IPS-15b (cell line): Measurements from ENCODE around the gene ETFB.
A peak's percentile ranks its signal among the peaks of the same experiment; 100 is the strongest.
"Not testable (repeated sequence)": the region's sequence is repeated elsewhere in the genome, so short reads cannot be mapped to it uniquely, and the experiment has no call there.

Experiments used
- H3K27me3 ChIP-seq: one replicate; pipeline ENCODE4 v1.6.1; 2013; ENCODE audit warnings: low read length; ENCODE audit not compliant: control insufficient read depth, insufficient read depth
- H3K36me3 ChIP-seq: one replicate; pipeline ENCODE4 v1.6.1; 2013; ENCODE audit warnings: low read length; ENCODE audit not compliant: control insufficient read depth, insufficient read depth
- H3K4me1 ChIP-seq: one replicate; pipeline ENCODE4 v1.6.1; 2013; ENCODE audit warnings: mild to moderate bottlenecking, low read length; ENCODE audit not compliant: control insufficient read depth, insufficient read depth
- H3K4me3 ChIP-seq: one replicate; pipeline ENCODE4 v1.5.1; 2013; ENCODE audit warnings: low read depth, low read length
- H3K9ac ChIP-seq: one replicate; pipeline ENCODE4 v1.6.1; 2013; ENCODE audit warnings: low read depth, mild to moderate bottlenecking, low read length
- H3K9me3 ChIP-seq: one replicate; pipeline ENCODE4 v1.6.1; 2013; ENCODE audit warnings: mild to moderate bottlenecking, low read length; ENCODE audit not compliant: control insufficient read depth, insufficient read depth

The ETFB gene

DNA sequence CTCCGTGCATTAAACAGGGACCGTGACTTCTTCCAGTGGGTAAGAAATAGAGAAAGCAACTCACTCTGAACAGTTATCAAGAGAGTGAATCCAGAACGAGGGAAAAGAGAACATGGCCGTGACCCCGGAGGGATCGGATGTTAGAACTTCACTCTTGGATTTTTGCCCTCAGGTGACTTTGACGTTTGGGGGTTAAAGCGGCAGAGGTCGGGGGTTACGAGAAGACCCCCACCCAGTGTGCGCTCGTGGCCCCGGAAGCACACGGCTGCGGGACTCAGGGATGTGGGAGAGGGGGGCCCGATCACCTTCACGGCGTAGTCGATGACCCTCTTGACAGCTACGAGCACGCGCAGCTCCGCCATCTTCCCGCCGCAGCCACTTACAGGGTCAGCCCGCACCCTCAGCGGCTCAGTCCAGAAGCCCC lies at the start of gene ETFB:
ETFB (minus strand) TSS at position 424 of the 424 bp plus-strand sequence; CDS start at position 362, 62 bp downstream.
- H3K9ac ChIP-seq: peak within 1 kb of the TSS; percentile 79
- peaks cover 12% of the 10 kb centered on the region for H3K4me1 ChIP-seq
- H3K9me3 ChIP-seq: no peaks in the 10 kb centered on the region
- H3K4me3 ChIP-seq: peak within 1 kb of the TSS; percentile 97
- no peaks in the 10 kb centered on the region for H3K36me3 ChIP-seq
- no peaks in the 10 kb centered on the region for H3K27me3 ChIP-seq

DNA sequence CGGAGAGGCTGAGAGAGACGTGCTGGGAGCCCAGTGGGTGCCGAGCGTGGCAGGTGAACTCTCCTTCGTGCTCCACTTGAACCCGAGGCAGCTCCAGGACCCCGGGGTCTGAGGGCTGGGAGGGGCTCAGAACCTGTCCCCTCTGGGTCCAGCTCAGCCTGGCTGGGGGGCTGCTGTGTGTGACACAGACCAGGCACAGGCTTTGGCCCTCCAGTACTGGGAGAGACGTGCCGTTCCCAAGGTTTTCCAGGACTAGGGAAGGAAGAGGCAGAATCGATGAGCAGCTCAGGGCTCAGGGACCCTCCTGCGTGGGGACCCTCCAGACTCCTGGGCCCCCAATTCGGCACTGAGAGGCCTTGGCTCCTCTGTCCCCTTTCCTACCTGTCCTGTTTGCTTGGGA lies 49.0 kb upstream of the ETFB start:
- H3K36me3 ChIP-seq: no peaks in the 10 kb centered on the region
- H3K4me3 ChIP-seq: no peak overlapping the region
- H3K9ac ChIP-seq: no peak overlapping the region
- H3K27me3 ChIP-seq: no peaks in the 10 kb centered on the region
- no peaks in the 10 kb centered on the region for H3K4me1 ChIP-seq
- no peaks in the 10 kb centered on the region for H3K9me3 ChIP-seq

DNA sequence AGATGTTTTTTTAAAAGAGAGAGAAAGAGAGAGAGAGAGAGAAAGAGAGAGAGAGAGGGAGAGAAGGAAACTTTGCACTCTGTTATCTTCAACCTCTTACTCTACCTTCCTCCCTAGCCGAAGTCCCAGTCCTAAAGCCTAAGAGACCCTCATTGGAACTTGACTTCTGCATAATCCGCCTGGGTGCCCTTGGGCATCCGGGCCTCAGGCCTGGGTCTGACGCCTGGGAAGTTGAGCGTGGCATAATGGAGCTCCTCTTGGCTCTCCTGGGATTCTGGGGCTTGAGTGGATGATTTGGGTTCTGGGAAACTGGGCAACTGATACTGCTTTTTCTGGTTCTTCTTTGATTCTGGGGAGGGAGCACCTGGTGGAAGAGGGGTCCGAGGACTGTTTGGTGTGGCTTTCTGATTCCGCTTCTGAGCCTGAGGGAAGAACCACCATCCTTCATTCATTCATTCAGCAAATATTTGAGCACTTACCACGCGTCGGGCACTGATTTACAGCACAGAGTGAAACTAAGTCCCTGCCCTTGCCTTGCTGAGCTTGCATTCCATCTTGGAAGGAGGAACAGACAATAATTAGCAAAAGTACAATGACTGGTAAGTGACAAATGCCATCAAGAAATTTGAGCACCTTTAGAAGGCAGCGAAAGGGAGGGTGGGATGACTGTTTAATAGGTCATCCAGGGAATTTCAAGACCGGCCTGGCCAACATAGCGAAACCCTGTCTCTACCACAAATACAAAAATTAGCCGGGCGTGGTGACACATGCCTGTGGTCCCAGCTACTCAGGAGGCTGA lies 45.0 kb upstream of the ETFB start:
- H3K27me3 ChIP-seq: no peaks in the 10 kb centered on the region
- no peaks in the 10 kb centered on the region for H3K36me3 ChIP-seq
- peaks cover 11% of the 10 kb centered on the region for H3K4me1 ChIP-seq
- no peak overlapping the region for H3K4me3 ChIP-seq
- H3K9ac ChIP-seq: no peak overlapping the region
- no peaks in the 10 kb centered on the region for H3K9me3 ChIP-seq

DNA sequence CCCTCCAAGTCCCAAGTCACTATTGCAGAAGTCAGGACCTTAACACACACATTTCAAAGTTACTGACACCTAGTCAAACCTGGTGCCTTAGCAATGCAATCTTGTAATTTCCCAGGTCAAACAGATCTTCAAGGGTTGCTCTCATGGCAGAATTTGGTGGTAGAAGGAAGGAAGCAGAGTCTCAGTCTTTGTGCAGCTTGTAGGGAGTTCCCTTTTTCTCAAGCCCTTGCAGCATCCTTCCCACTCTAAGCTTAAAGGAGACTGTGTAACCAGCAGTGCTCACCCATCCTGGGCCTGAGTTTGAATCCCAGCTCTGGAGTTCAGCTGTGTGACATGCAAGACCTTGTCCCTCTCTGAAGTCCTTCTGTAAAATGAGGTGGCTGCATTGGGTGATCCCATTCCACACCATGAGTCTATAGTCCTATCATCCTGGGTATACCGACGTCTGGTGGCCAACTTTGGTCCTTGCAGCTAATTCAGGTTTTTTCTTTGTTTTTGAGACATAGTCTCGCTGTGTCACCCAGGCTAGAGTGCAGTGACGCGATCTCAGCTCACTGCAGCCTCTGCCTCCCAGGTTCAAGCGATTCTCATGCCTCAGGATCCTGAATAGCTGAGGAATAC lies 41.4 kb upstream of the ETFB start:
- peaks cover 11% of the 10 kb centered on the region for H3K4me1 ChIP-seq
- no peaks in the 10 kb centered on the region for H3K27me3 ChIP-seq
- no peak overlapping the region for H3K4me3 ChIP-seq
- H3K36me3 ChIP-seq: no peaks in the 10 kb centered on the region
- H3K9ac ChIP-seq: peak overlapping the region; percentile 6
- peaks cover 2% of the 10 kb centered on the region for H3K9me3 ChIP-seq

DNA sequence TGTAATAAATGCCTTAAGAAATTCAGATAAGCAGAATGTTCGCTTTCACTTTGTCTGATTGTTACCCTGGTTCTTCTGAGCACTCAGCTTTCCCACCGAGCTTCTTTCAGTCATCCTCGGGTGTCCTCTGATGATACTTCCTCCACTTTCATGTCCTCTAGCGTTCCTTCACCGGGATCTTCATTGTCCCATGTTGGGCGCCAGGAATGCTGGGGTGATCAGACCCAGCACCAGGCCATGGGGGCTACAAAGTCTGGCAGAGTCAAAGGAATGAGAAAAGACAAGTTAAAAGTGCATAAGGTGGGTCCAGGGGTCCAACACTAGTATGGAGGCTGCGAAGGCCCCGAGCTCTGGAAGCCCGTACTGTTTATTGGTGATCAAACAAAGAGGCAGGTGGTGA lies 35.9 kb upstream of the ETFB start:
- Histone ChIP-seq H3K4me3 (no peak overlapping the region), H3K36me3 (peaks cover 5% of the 10 kb centered on the region), H3K27me3 (no peaks in the 10 kb centered on the region), H3K9me3 (peaks cover 7% of the 10 kb centered on the region), H3K4me1 (no peaks in the 10 kb centered on the region), H3K9ac (no peak overlapping the region)

DNA sequence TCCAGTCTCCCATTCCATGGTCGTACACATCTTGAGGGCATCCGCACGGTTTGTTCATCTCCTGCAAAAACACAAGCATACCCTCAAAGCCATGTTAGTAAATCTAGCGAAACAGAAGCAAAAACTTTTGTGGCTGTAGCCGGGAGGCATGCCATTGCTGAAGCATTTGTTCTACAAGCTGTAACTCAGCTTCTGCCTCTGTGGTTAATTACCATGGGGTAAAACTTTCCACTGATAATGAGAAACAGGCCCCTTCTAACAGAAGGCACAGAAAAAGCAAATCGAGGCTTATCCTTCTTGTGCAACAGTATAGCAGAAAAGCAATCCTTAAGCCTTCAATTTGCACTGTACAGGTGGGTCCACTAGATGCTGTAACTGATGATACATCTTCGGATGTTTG lies 33.7 kb upstream of the ETFB start:
- not testable (repeated sequence) for H3K27me3 ChIP-seq, H3K4me1 ChIP-seq, H3K36me3 ChIP-seq, H3K4me3 ChIP-seq, H3K9ac ChIP-seq, H3K9me3 ChIP-seq

DNA sequence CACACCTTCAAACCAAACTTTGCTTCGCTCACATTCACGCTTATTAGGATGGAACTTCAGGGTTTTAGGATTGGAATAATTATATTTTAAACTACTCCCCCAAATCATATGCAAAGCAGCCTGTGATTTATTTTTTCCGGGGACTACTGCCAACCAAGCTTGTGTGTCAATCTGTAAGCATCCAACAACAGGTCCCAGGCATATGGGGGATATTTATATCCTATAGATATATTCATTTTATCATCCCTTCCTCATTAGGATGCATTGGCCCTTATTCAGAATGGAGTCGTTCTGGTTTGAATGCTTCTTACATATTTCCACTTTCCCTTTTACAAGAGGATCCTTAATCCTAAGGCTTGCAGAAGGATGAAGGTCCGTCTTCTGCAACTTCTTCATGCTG lies 33.0 kb upstream of the ETFB start:
- H3K4me1 ChIP-seq: peaks cover 6% of the 10 kb centered on the region
- H3K9ac ChIP-seq: no peak overlapping the region
- no peaks in the 10 kb centered on the region for H3K27me3 ChIP-seq
- peaks cover 5% of the 10 kb centered on the region for H3K36me3 ChIP-seq
- peaks cover 7% of the 10 kb centered on the region for H3K9me3 ChIP-seq
- no peak overlapping the region for H3K4me3 ChIP-seq

DNA sequence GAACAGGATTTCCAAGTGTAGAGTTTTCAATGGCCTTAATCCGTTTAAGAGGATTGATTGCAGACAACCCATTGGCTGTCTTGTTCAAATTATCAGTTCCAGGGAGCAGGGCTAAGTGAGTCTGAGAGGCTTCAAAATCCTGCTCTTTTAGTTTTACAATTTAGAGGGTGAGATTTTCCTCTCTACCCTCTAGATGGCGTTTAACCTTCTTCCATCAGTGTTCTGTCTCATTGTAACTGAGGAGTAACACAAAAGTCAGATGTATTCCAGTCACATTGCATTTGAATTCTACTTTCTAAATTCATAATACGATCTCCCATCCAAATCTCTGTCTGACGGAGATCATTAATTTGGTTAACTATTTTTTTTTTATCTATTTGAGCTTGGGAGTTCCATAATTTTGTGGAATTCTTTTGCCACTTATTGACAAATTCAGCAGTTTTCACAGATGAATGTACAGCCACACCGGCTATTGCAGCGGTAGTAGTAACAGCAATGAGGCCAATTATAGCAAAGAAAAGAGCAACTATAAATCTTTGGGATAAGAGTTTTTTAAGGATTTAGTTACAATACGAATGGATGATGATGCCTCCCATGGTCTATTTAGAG lies 32.0 kb upstream of the ETFB start:
- H3K27me3 ChIP-seq: no peaks in the 10 kb centered on the region
- peaks cover 5% of the 10 kb centered on the region for H3K9me3 ChIP-seq
- H3K4me3 ChIP-seq: no peak overlapping the region
- no peak overlapping the region for H3K9ac ChIP-seq
- peaks cover 5% of the 10 kb centered on the region for H3K36me3 ChIP-seq
- H3K4me1 ChIP-seq: peaks cover 6% of the 10 kb centered on the region

DNA sequence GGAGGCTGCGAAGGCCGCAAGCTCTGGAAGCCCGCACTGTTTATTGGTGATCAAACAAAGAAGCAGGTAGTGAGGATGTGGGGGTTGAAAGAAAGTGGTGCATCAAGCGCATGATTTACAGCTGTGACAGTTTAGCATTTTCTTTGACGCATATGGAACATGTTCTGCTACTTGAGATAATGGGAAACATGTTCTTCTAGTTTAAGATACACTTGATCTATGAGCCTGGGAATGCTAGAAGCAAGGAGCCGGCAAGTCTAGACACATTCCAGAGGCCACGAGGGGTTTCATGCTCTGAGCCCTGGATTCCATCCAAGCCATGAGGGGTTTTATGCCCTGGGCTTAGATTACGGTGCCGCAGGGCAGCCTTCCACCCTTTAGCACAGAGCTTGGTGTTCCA lies 31.3 kb upstream of the ETFB start:
- H3K4me3 ChIP-seq, H3K36me3 ChIP-seq: not testable (repeated sequence)

DNA sequence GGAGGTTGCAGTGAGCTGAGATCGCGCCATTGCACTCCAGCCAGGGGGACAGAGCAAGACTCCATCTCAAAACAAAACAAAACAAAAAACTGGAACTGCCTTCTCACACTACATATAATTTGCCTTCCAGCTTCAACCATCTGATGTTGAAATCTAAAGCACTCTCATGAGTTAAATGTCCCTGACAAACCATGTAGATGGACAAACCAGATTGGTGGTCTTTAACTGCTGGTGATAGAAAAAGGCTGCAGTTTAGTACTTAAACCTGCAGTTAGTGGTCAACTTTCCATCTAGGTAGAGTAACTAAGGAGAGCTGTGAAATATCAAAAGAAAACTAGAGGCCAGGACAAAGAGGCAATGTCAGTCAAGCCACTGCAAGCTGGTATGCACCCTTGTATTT lies 30.0 kb upstream of the ETFB start:
- H3K27me3 ChIP-seq: no peaks in the 10 kb centered on the region
- no peaks in the 10 kb centered on the region for H3K36me3 ChIP-seq
- H3K9me3 ChIP-seq: no peaks in the 10 kb centered on the region
- peaks cover 8% of the 10 kb centered on the region for H3K4me1 ChIP-seq
- H3K9ac ChIP-seq: no peak overlapping the region
- H3K4me3 ChIP-seq: no peak overlapping the region

More for the DNA sequence above, 31.3 kb upstream of the ETFB start:
- not testable (repeated sequence) for H3K27me3 ChIP-seq, H3K4me1 ChIP-seq, H3K9me3 ChIP-seq, H3K9ac ChIP-seq

DNA sequence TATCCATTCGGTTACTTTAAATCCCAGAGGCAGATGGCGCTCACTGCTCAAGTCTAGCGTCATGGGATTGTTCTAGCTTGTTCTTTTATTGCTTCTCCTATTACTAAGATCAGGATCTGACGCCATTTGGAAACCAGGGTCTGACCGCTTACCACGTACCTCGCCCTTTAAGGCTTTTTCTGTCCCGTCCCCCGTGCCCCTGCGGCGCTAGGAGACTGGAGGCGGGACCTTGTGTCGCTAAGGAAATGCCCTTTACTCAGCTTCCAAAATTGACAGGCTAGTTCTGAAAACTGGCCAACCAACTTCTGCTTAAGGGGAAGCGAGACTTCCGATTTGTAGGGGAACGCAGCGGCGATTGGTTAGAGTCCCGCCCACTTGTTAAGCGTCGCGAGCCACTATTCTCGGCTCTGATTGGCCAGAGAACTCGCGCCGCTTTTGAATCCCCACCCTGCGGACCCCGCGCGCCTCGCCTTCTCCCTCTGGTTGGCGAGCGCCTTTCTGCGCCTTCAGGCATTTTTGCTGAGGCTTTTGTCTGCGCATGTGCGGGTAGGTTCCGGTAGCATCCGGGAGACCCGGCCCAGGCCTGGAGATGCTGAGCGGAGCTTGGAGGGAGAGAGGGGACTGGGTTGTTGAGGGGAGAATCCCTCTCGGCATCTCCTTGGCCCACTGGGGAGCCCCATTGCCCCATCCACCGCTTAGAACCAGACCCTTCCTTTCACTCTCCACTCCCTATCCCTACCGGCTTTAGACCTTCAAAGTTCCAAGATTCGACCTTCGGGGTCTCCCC lies 28.1 kb upstream of the ETFB start:
- H3K9ac ChIP-seq: peak overlapping the region; percentile 91
- H3K36me3 ChIP-seq: no peaks in the 10 kb centered on the region
- peaks cover 9% of the 10 kb centered on the region for H3K4me1 ChIP-seq
- H3K27me3 ChIP-seq: no peaks in the 10 kb centered on the region
- peak overlapping the region; percentile 94 for H3K4me3 ChIP-seq
- no peaks in the 10 kb centered on the region for H3K9me3 ChIP-seq
